Measurements from ENCODE around the gene DNAH8. TPM values are rescaled to one million over a fixed set of nuclear protein-coding genes. Genes with fewer than 3 reads are reported as not detected.

DNAH8 gene
- total and polyA plus RNA-seq, 2 donors (not counting 3 experiments of a cell fraction or from before 2014, with no cell fraction given), result 0.29 to 0.61 TPM

DNA sequence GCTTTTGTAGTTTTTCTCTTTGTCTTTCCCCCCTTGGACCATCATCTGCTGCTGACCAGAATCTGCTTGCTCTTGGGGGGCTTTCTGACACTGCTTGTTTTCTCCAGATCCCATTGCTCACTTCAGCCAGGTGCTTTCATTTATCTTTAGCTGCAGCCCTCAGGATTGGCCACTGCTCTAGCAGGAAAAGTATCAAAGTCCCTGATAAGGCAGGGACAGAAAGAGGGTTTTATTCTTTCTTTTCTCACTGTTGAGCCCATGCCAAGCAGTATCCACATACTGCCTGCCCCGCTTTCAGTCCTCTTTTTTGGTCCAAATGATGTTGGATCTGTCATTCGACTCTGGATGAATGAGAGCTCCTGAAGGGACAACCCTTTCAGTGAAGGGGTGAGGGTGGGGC, 141.4 kb downstream of the DNAH8 start:
- no peak for FAIRE-seq
- no peak for TF ChIP-seq GATA2 (IDR thresholded peaks at IDR 0.05; ENCODE audit: insufficient read depth, insufficient read length, low read depth, low read length)
- POLR2A ChIA-PET, result no interaction called here
- H3K4me2 ChIP-seq (ENCODE audit: insufficient read depth, low read length), result no peak overlapping the region
- H4K20me1 ChIP-seq (replicated peaks; ENCODE audit: control insufficient read depth, extremely low read depth, insufficient read depth, low read length), result no peaks in the 10 kb centered on the region
- H3K4me3 ChIP-seq (replicated peaks in 1 of 3; ENCODE audit: insufficient read depth in 1 of 3, low read depth in 1 of 3, low read length in 3 of 3), result no peak overlapping the region
- no peaks in the 10 kb centered on the region for H3K9me3 ChIP-seq (replicated peaks; ENCODE audit: control insufficient read depth, insufficient read depth, low read length)
- no peak for DNase-seq (ENCODE audit: low read depth, low spot score)
- peaks cover 0 to 7% of the 10 kb centered on the region in 2 experiments for H3K27me3 ChIP-seq (ENCODE audit: control insufficient read depth in 2 of 2, insufficient read depth in 2 of 2, low read length in 2 of 2)
- no peaks in the 10 kb centered on the region for H3K9me1 ChIP-seq (replicated peaks; ENCODE audit: control insufficient read depth, extremely low read depth, insufficient read depth, low read length)
- no peaks in the 10 kb centered on the region for H3K36me3 ChIP-seq (ENCODE audit: control insufficient read depth in 2 of 2, extremely low read depth in 1 of 2, insufficient read depth in 2 of 2, low read length in 2 of 2)
- no TSS peak for BruUV-seq (replicated peaks)
- dilution Hi-C loops (cut with MboI; ENCODE audit: extremely low pct_ligation_motif_present, low sequenced_read_pairs) (no loop called here), intact Hi-C loops (cut with micrococcal nuclease) (no loop called here)
- no peak overlapping the region for H2AFZ ChIP-seq (ENCODE audit: low read depth, low read length)
- no peaks in the 10 kb centered on the region for H3K79me2 ChIP-seq (ENCODE audit: control insufficient read depth, insufficient read depth, low read length)
- CTCF ChIA-PET, result interaction anchor here (1.5 kb wide), 1 partner anchor 8 kb away, joined by 3 read pairs; no protein-coding TSS in a partner anchor
- H3K4me1 ChIP-seq (ENCODE audit: control insufficient read depth, extremely low read depth, insufficient read depth, low read length), result no peaks in the 10 kb centered on the region
- no peak overlapping the region for H3K9ac ChIP-seq (replicated peaks; ENCODE audit: extremely low read depth, insufficient read depth, low read length)
- H3K27ac ChIP-seq (ENCODE audit: insufficient read depth, low read depth, low read length), result no peak overlapping the region

DNA sequence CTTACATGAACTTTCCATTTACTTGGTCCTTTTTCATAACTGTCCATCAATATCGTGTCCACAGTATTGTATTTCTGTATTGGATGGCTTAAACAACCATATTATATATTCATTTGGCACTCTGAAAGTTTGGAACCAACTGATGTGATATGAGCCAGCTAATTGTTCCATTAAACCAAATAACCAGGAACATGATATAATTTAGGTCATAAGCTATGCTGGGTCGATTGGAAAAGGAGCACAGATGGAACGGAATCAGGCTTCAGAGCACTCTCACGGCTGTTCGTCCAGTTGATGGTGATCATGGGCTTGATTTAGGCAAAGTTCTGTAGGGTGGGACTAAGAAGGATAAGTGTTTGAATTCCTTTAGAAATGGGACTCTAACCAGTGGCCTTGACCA, 142.7 kb downstream of the DNAH8 start:
- Histone ChIP-seq H3K9ac (replicated peaks; ENCODE audit: extremely low read depth, insufficient read depth, low read length) (no peak overlapping the region), H3K36me3 (ENCODE audit: control insufficient read depth in 2 of 2, extremely low read depth in 1 of 2, insufficient read depth in 2 of 2, low read length in 2 of 2) (no peaks in the 10 kb centered on the region), H3K79me2 (ENCODE audit: control insufficient read depth, insufficient read depth, low read length) (no peaks in the 10 kb centered on the region), H3K4me2 (ENCODE audit: insufficient read depth, low read length) (no peak overlapping the region), H3K9me1 (replicated peaks; ENCODE audit: control insufficient read depth, extremely low read depth, insufficient read depth, low read length) (no peaks in the 10 kb centered on the region), H3K9me3 (replicated peaks; ENCODE audit: control insufficient read depth, insufficient read depth, low read length) (no peaks in the 10 kb centered on the region), H3K27me3 (ENCODE audit: control insufficient read depth in 2 of 2, insufficient read depth in 2 of 2, low read length in 2 of 2) (peaks cover 0 to 7% of the 10 kb centered on the region in 2 experiments), H2AFZ (ENCODE audit: low read depth, low read length) (no peak overlapping the region), H3K4me1 (ENCODE audit: control insufficient read depth, extremely low read depth, insufficient read depth, low read length) (no peaks in the 10 kb centered on the region), H4K20me1 (replicated peaks; ENCODE audit: control insufficient read depth, extremely low read depth, insufficient read depth, low read length) (no peaks in the 10 kb centered on the region), H3K27ac (ENCODE audit: insufficient read depth, low read depth, low read length) (no peak overlapping the region), H3K4me3 (replicated peaks in 1 of 3; ENCODE audit: insufficient read depth in 1 of 3, low read depth in 1 of 3, low read length in 3 of 3) (no peak overlapping the region)
- no TSS peak for BruUV-seq (replicated peaks)
- FAIRE-seq, result no peak
- TF ChIP-seq, protein P1, sequence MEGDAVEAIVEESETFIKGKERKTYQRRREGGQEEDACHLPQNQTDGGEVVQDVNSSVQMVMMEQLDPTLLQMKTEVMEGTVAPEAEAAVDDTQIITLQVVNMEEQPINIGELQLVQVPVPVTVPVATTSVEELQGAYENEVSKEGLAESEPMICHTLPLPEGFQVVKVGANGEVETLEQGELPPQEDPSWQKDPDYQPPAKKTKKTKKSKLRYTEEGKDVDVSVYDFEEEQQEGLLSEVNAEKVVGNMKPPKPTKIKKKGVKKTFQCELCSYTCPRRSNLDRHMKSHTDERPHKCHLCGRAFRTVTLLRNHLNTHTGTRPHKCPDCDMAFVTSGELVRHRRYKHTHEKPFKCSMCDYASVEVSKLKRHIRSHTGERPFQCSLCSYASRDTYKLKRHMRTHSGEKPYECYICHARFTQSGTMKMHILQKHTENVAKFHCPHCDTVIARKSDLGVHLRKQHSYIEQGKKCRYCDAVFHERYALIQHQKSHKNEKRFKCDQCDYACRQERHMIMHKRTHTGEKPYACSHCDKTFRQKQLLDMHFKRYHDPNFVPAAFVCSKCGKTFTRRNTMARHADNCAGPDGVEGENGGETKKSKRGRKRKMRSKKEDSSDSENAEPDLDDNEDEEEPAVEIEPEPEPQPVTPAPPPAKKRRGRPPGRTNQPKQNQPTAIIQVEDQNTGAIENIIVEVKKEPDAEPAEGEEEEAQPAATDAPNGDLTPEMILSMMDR (IDR thresholded peaks at IDR 0.05; ENCODE audit: extremely low read depth in 1 of 2, insufficient read depth in 1 of 2, low read depth in 1 of 2, low read length in 2 of 2), result no peak
- no peak for TF ChIP-seq GATA2 (IDR thresholded peaks at IDR 0.05; ENCODE audit: insufficient read depth, insufficient read length, low read depth, low read length)
- TF ChIP-seq POLR2AphosphoS5 (IDR thresholded peaks at IDR 0.05; ENCODE audit: insufficient read depth, low read depth, low read length), result no peak
- TF ChIP-seq FOS (IDR thresholded peaks at IDR 0.05; ENCODE audit: borderline replicate concordance, insufficient read depth, low read length), result no peak
- no peak for TF ChIP-seq JUN (IDR thresholded peaks at IDR 0.05; ENCODE audit: borderline replicate concordance, insufficient read depth, insufficient read length, low read depth)
- TF ChIP-seq, protein P2, sequence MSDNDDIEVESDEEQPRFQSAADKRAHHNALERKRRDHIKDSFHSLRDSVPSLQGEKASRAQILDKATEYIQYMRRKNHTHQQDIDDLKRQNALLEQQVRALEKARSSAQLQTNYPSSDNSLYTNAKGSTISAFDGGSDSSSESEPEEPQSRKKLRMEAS (IDR thresholded peaks at IDR 0.05; ENCODE audit: insufficient read depth, insufficient read length), result no peak
- intact Hi-C loops (cut with micrococcal nuclease) (no loop called here), dilution Hi-C loops (cut with MboI; ENCODE audit: extremely low pct_ligation_motif_present, low sequenced_read_pairs) (no loop called here)
- POLR2A ChIA-PET, result no interaction called here
- CTCF ChIA-PET, result no interaction called here
- no peak for DNase-seq (ENCODE audit: low read depth, low spot score)
